Measurements from ENCODE around the gene MS4A3. TPM values are rescaled to one million over a fixed set of nuclear protein-coding genes. Genes with fewer than 3 reads are reported as not detected.

Gene MS4A3
- total and polyA plus RNA-seq, 4 donors: 0.08 to 43.9 (median 0.23) TPM

DNA sequence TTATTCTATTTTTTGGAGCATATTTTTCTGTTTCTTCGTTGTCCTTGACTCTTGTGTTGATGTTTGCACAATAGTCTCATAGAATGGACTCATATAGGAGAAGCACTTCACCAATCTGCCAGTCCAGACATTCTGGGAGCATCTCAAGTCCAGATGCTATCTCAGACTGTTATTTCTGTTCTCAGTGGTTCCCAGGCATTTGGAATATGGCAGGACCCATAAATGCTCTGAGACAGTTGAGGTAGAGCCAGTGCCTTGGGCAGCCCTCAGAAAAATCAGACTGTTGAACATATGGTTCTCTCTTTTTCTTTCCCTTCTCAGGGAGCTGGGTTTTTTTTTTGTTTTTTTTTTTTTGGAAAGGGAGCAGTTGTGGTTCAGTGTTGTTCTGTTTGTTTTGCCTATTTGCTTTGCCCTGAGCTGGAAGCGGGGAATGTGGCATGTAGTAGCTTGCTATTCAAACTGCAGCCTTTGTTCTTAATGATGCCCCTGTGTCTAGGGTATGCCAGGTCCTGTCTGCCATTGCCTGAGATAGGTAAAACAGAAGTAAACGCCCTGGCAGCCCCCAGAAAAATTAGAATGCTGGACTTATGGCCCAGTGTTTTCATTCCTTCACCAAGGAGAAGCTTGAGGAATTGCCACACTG lies 28.3 kb downstream of the MS4A3 start:
- Histone ChIP-seq H3K4me1 (ENCODE audit: control insufficient read depth in 4 of 4, insufficient read depth in 4 of 4, low read length in 3 of 4) (no peaks in the 10 kb centered on the region), H3K27me3 (ENCODE audit: control insufficient read depth in 4 of 4, insufficient read depth in 4 of 4, low read length in 3 of 4) (peaks cover 0 to 3% (median 0%) of the 10 kb centered on the region in 4 donors), H3K4me3 (ENCODE audit: low read depth in 1 of 3, low read length in 3 of 3) (no peak overlapping the region), H3K9ac (ENCODE audit: low read depth in 1 of 2, low read length in 2 of 2) (no peak overlapping the region), H3K9me3 (ENCODE audit: control insufficient read depth in 4 of 4, low read length in 3 of 4) (peaks cover 0 to 5% (median 0%) of the 10 kb centered on the region in 4 donors), H3K36me3 (ENCODE audit: control insufficient read depth in 4 of 4, insufficient read depth in 3 of 4, low read depth in 1 of 4, low read length in 3 of 4) (no peaks in the 10 kb centered on the region), H3K27ac (ENCODE audit: low read depth in 1 of 2, low read length in 2 of 2) (no peak overlapping the region)
- DNase-seq (ENCODE audit: low spot score): no peak
- TF ChIP-seq HNF4G (IDR thresholded peaks at IDR 0.05): no peak
- TF ChIP-seq TAF1 (conservative IDR thresholded peaks at IDR 0.05): no peak
- no peak for TF ChIP-seq FOXA1 (IDR thresholded peaks at IDR 0.05)
- no peak for TF ChIP-seq NR2F2 (IDR thresholded peaks at IDR 0.05)
- no peak for TF ChIP-seq RXRA (IDR thresholded peaks at IDR 0.05)
- TF ChIP-seq, protein P1, sequence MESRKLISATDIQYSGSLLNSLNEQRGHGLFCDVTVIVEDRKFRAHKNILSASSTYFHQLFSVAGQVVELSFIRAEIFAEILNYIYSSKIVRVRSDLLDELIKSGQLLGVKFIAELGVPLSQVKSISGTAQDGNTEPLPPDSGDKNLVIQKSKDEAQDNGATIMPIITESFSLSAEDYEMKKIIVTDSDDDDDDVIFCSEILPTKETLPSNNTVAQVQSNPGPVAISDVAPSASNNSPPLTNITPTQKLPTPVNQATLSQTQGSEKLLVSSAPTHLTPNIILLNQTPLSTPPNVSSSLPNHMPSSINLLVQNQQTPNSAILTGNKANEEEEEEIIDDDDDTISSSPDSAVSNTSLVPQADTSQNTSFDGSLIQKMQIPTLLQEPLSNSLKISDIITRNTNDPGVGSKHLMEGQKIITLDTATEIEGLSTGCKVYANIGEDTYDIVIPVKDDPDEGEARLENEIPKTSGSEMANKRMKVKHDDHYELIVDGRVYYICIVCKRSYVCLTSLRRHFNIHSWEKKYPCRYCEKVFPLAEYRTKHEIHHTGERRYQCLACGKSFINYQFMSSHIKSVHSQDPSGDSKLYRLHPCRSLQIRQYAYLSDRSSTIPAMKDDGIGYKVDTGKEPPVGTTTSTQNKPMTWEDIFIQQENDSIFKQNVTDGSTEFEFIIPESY (IDR thresholded peaks at IDR 0.05): no peak
- TF ChIP-seq EGR1 (IDR thresholded peaks at IDR 0.05; ENCODE audit: low read depth in 2 of 2): no peak
- TF ChIP-seq RAD21 (IDR thresholded peaks at IDR 0.05): no peak
- TF ChIP-seq, protein P2, sequence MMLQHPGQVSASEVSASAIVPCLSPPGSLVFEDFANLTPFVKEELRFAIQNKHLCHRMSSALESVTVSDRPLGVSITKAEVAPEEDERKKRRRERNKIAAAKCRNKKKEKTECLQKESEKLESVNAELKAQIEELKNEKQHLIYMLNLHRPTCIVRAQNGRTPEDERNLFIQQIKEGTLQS (IDR thresholded peaks at IDR 0.05): no peak
- TF ChIP-seq YY1 (IDR thresholded peaks at IDR 0.05): no peak
- TF ChIP-seq GABPA (IDR thresholded peaks at IDR 0.05 in 1 of 2, conservative IDR thresholded peaks at IDR 0.05 in 1 of 2): no peak
- TF ChIP-seq JUND (IDR thresholded peaks at IDR 0.05): no peak
- no peak for TF ChIP-seq HNF4A (conservative IDR thresholded peaks at IDR 0.05)
- 55% methylated on average over 3 of the region's 3 CpGs for WGBS

- peaks cover 0 to 3% (median 0%) of the 10 kb centered on the region in 4 donors for H3K27me3 ChIP-seq (ENCODE audit: control insufficient read depth in 4 of 4, insufficient read depth in 4 of 4, low read length in 3 of 4)
- H3K4me3 ChIP-seq (ENCODE audit: low read depth in 1 of 3, low read length in 3 of 3): no peak overlapping the region
- H3K27ac ChIP-seq (ENCODE audit: low read depth in 1 of 2, low read length in 2 of 2): no peak overlapping the region
- no peaks in the 10 kb centered on the region for H3K4me1 ChIP-seq (ENCODE audit: control insufficient read depth in 4 of 4, insufficient read depth in 4 of 4, low read length in 3 of 4)
- H3K9me3 ChIP-seq (ENCODE audit: control insufficient read depth in 4 of 4, low read length in 3 of 4): peaks cover 0 to 5% (median 0%) of the 10 kb centered on the region in 4 donors
- TF ChIP-seq, protein P3, sequence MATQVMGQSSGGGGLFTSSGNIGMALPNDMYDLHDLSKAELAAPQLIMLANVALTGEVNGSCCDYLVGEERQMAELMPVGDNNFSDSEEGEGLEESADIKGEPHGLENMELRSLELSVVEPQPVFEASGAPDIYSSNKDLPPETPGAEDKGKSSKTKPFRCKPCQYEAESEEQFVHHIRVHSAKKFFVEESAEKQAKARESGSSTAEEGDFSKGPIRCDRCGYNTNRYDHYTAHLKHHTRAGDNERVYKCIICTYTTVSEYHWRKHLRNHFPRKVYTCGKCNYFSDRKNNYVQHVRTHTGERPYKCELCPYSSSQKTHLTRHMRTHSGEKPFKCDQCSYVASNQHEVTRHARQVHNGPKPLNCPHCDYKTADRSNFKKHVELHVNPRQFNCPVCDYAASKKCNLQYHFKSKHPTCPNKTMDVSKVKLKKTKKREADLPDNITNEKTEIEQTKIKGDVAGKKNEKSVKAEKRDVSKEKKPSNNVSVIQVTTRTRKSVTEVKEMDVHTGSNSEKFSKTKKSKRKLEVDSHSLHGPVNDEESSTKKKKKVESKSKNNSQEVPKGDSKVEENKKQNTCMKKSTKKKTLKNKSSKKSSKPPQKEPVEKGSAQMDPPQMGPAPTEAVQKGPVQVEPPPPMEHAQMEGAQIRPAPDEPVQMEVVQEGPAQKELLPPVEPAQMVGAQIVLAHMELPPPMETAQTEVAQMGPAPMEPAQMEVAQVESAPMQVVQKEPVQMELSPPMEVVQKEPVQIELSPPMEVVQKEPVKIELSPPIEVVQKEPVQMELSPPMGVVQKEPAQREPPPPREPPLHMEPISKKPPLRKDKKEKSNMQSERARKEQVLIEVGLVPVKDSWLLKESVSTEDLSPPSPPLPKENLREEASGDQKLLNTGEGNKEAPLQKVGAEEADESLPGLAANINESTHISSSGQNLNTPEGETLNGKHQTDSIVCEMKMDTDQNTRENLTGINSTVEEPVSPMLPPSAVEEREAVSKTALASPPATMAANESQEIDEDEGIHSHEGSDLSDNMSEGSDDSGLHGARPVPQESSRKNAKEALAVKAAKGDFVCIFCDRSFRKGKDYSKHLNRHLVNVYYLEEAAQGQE (IDR thresholded peaks at IDR 0.05): no peak
- TF ChIP-seq, protein P2 (IDR thresholded peaks at IDR 0.05): no peak
- TF ChIP-seq FOXA2 (IDR thresholded peaks at IDR 0.05) (no peak), RAD21 (IDR thresholded peaks at IDR 0.05) (no peak), EGR1 (IDR thresholded peaks at IDR 0.05; ENCODE audit: low read depth in 2 of 2) (no peak), NR2F2 (IDR thresholded peaks at IDR 0.05) (no peak), FOXA1 (IDR thresholded peaks at IDR 0.05) (no peak), JUND (IDR thresholded peaks at IDR 0.05) (no peak), TAF1 (conservative IDR thresholded peaks at IDR 0.05) (no peak), YY1 (IDR thresholded peaks at IDR 0.05) (no peak), HNF4A (conservative IDR thresholded peaks at IDR 0.05) (no peak), RXRA (IDR thresholded peaks at IDR 0.05) (no peak), GABPA (IDR thresholded peaks at IDR 0.05 in 1 of 2, conservative IDR thresholded peaks at IDR 0.05 in 1 of 2) (no peak), HNF4G (IDR thresholded peaks at IDR 0.05) (no peak), SP1 (IDR thresholded peaks at IDR 0.05) (no peak)
- TF ChIP-seq, protein P1 (IDR thresholded peaks at IDR 0.05): no peak
- TF ChIP-seq, protein P4, sequence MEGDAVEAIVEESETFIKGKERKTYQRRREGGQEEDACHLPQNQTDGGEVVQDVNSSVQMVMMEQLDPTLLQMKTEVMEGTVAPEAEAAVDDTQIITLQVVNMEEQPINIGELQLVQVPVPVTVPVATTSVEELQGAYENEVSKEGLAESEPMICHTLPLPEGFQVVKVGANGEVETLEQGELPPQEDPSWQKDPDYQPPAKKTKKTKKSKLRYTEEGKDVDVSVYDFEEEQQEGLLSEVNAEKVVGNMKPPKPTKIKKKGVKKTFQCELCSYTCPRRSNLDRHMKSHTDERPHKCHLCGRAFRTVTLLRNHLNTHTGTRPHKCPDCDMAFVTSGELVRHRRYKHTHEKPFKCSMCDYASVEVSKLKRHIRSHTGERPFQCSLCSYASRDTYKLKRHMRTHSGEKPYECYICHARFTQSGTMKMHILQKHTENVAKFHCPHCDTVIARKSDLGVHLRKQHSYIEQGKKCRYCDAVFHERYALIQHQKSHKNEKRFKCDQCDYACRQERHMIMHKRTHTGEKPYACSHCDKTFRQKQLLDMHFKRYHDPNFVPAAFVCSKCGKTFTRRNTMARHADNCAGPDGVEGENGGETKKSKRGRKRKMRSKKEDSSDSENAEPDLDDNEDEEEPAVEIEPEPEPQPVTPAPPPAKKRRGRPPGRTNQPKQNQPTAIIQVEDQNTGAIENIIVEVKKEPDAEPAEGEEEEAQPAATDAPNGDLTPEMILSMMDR (IDR thresholded peaks at IDR 0.05; ENCODE audit: low read depth, low read length, missing input control): no peak
- TF ChIP-seq, protein P5, sequence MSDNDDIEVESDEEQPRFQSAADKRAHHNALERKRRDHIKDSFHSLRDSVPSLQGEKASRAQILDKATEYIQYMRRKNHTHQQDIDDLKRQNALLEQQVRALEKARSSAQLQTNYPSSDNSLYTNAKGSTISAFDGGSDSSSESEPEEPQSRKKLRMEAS (IDR thresholded peaks at IDR 0.05): no peak
- H3K36me3 ChIP-seq (ENCODE audit: control insufficient read depth in 4 of 4, insufficient read depth in 3 of 4, low read depth in 1 of 4, low read length in 3 of 4): no peaks in the 10 kb centered on the region
- no peak for DNase-seq (ENCODE audit: low spot score)
- H3K9ac ChIP-seq (ENCODE audit: low read depth in 1 of 2, low read length in 2 of 2): no peak overlapping the region
- WGBS: 79% methylated on average over 2 of the region's 2 CpGs
Observed at GRCh38 chr11:60085909-60086308, 29.4 kb downstream of the MS4A3 start.
